ENCODE measurements around the gene NMT1. TPM values are rescaled to one million over a fixed set of nuclear protein-coding genes. Genes with fewer than 3 reads are reported as not detected.

Gene NMT1
- total RNA-seq, 5 donors from 2014 or later (not counting 1 experiment from before 2014, with no cell fraction given), result 79.5 to 139 (median 125) TPM

DNA sequence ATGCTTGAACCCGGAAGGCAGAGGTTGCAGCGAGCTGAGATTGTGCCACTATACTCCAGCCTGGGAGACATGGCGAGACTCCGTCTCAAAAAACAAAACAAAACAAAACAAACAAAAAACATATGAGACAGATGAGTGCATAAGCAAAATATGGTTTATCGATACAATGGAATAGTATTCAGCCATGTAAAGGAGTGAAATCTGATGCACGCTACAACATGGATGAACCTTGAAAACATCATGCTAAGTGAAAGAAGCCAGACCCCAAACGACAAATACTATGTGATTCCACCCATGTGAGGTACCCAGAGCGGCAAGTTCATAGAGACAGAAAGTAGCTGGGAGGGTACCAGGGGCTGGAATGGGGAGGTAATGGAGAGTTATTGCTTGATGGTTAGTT lies 64.4 kb downstream of the NMT1 start:
- Mint-ChIP-seq H3K36me3 (no peaks in the 10 kb centered on the region), H3K4me1 (peaks cover 0 to 3% (median 0%) of the 10 kb centered on the region in 3 donors), H3K9me3 (no peaks in the 10 kb centered on the region), H3K27me3 (peaks cover 0 to 4% of the 10 kb centered on the region in 2 donors), H3K4me3 (no peak overlapping the region), H3K27ac (no peak overlapping the region)
- peaks cover 0 to 8% of the 10 kb centered on the region in 2 experiments for H3K27me3 ChIP-seq (replicated peaks in 1 of 2; ENCODE audit: control insufficient read depth in 2 of 2, extremely low read depth in 1 of 2, insufficient read depth in 2 of 2, low read length in 1 of 2)
- ChIA-PET POLR2A (no interaction called here), CTCF (no interaction called here)
- H3K9me3 ChIP-seq, result no peaks in the 10 kb centered on the region
- H3K4me1 ChIP-seq (ENCODE audit: control insufficient read depth in 1 of 2, extremely low read depth in 1 of 2, insufficient read depth in 2 of 2, low read length in 2 of 2), result peaks cover 0 to 8% of the 10 kb centered on the region in 2 experiments
- ATAC-seq (replicated peaks in 1 of 4), result no peak
- no peaks in the 10 kb centered on the region for H3K36me3 ChIP-seq (ENCODE audit: control insufficient read depth in 2 of 2, extremely low read depth in 1 of 2, insufficient read depth in 1 of 2, low read length in 1 of 2)
- H3K27ac ChIP-seq (ENCODE audit: low read length), result no peak overlapping the region
- no peak for DNase-seq
- 94% methylated on average over 4 of the region's 8 CpGs for WGBS (ENCODE audit: insufficient coverage)
- H3K4me3 ChIP-seq (ENCODE audit: control insufficient read depth in 1 of 2, extremely low read depth in 1 of 2, low read length in 1 of 2), result no peak overlapping the region

GRCh38 chr17:45127207-45127547 lies 66.1 kb downstream of the NMT1 start:
- no peaks in the 10 kb centered on the region for H3K36me3 ChIP-seq (ENCODE audit: control insufficient read depth in 2 of 2, extremely low read depth in 1 of 2, insufficient read depth in 1 of 2, low read length in 1 of 2)
- Mint-ChIP-seq H3K27me3 (no peaks in the 10 kb centered on the region), H3K9me3 (no peaks in the 10 kb centered on the region), H3K36me3 (no peaks in the 10 kb centered on the region), H3K4me1 (peaks cover 0 to 4% (median 0%) of the 10 kb centered on the region in 3 donors), H3K27ac (no peak overlapping the region), H3K4me3 (no peak overlapping the region)
- peaks cover 0 to 16% of the 10 kb centered on the region in 2 experiments for H3K27me3 ChIP-seq (replicated peaks in 1 of 2; ENCODE audit: control insufficient read depth in 2 of 2, extremely low read depth in 1 of 2, insufficient read depth in 2 of 2, low read length in 1 of 2)
- H3K4me3 ChIP-seq (ENCODE audit: control insufficient read depth in 1 of 2, extremely low read depth in 1 of 2, low read length in 1 of 2), result no peak overlapping the region
- 100% methylated on average over 5 of the region's 8 CpGs for WGBS (ENCODE audit: insufficient coverage)
- H3K27ac ChIP-seq (ENCODE audit: low read length), result no peak overlapping the region
- H3K9me3 ChIP-seq, result no peaks in the 10 kb centered on the region
- H3K4me1 ChIP-seq (ENCODE audit: control insufficient read depth in 1 of 2, extremely low read depth in 1 of 2, insufficient read depth in 2 of 2, low read length in 2 of 2), result peaks cover 0 to 18% of the 10 kb centered on the region in 2 experiments
- DNase-seq, result no peak
- CTCF ChIA-PET, result no interaction called here
- POLR2A ChIA-PET, result no interaction called here
- ATAC-seq (replicated peaks in 1 of 4), result no peak

DNA sequence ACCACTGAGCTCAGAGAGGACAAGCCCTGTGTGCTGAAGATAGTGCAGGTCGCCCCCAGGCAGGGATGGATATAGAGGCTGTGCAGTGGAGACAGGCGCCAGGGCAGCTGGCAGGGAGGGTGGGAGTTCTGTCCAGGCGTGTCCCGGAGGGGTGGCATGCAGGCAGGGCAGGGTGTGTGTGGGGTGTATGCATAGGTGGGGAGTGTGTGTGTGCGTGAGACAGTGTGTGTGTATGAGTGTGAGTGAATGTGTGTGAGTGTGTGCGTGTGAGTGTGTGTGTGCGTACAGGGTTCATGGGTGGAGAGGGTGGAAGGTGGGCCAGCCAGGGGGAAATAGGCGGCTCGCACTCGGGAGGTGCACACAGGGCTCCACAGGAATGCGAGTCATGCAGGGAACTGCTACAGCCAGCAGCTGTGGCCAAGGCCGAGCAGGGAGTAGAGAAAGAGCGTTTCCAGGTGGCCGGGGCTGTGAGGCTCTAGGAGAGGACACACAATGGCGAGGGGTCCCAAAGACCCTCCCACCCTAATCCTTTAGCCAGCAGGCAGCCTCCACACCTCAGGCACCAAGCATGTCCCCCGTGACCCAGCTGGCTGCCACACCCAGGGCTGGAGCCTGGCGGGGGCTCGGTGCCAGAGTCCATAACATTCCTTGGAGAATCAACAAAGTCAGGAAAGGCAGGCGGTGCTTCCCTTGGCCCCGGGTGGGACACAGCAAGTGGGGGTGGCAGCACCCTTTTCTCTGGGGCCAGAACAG lies 66.6 kb downstream of the NMT1 start:
- ChIA-PET POLR2A (no interaction called here), CTCF (no interaction called here)
- Histone ChIP-seq H3K4me3 (ENCODE audit: control insufficient read depth in 1 of 2, extremely low read depth in 1 of 2, low read length in 1 of 2) (no peak overlapping the region), H3K4me1 (ENCODE audit: control insufficient read depth in 1 of 2, extremely low read depth in 1 of 2, insufficient read depth in 2 of 2, low read length in 2 of 2) (peaks cover 0 to 19% of the 10 kb centered on the region in 2 experiments), H3K27ac (ENCODE audit: low read length) (no peak overlapping the region), H3K27me3 (replicated peaks in 1 of 2; ENCODE audit: control insufficient read depth in 2 of 2, extremely low read depth in 1 of 2, insufficient read depth in 2 of 2, low read length in 1 of 2) (peaks cover 0 to 16% of the 10 kb centered on the region in 2 experiments), H3K36me3 (ENCODE audit: control insufficient read depth in 2 of 2, extremely low read depth in 1 of 2, insufficient read depth in 1 of 2, low read length in 1 of 2) (no peaks in the 10 kb centered on the region), H3K9me3 (no peaks in the 10 kb centered on the region)
- Mint-ChIP-seq H3K4me1 (peaks cover 0 to 4% (median 0%) of the 10 kb centered on the region in 3 donors), H3K27ac (no peak overlapping the region), H3K36me3 (no peaks in the 10 kb centered on the region), H3K4me3 (no peak overlapping the region), H3K27me3 (no peaks in the 10 kb centered on the region), H3K9me3 (no peaks in the 10 kb centered on the region)
- WGBS (ENCODE audit: insufficient coverage), result 81% methylated on average over 20 of the region's 20 CpGs
- ATAC-seq (replicated peaks in 1 of 4) (no peak), DNase-seq (no peak)

DNA sequence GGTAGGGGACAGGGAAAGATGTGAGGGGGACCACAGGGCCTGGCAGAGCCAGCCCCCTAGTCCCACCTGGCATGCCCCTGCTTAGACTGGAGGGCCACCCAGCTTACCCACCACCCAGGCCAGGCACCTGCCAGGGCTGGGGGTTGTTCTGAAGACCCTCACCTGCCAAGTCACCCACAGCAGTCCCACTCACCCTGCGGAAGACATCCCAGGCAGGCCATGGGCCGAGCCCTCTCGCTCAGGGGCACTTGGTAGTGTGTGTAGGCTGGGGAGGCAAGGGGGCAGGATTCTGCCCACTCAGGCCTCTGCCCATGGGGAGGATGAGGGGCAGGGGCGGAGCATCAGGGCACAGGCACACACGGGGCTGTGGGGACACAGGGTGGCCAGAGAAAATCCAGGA lies 67.2 kb downstream of the NMT1 start:
- POLR2A ChIA-PET, result no interaction called here
- Mint-ChIP-seq H3K9me3 (no peaks in the 10 kb centered on the region), H3K27ac (no peak overlapping the region), H3K27me3 (no peaks in the 10 kb centered on the region), H3K4me1 (peaks cover 0 to 6% (median 0%) of the 10 kb centered on the region in 3 donors), H3K4me3 (no peak overlapping the region), H3K36me3 (no peaks in the 10 kb centered on the region)
- 100% methylated on average over 1 of the region's 5 CpGs for WGBS (ENCODE audit: insufficient coverage)
- ATAC-seq (replicated peaks in 1 of 4) (no peak), DNase-seq (no peak)
- Histone ChIP-seq H3K4me3 (ENCODE audit: control insufficient read depth in 1 of 2, extremely low read depth in 1 of 2, low read length in 1 of 2) (no peak overlapping the region), H3K27ac (ENCODE audit: low read length) (no peak overlapping the region), H3K9me3 (no peaks in the 10 kb centered on the region), H3K4me1 (ENCODE audit: control insufficient read depth in 1 of 2, extremely low read depth in 1 of 2, insufficient read depth in 2 of 2, low read length in 2 of 2) (peaks cover 0 to 25% of the 10 kb centered on the region in 2 experiments), H3K36me3 (ENCODE audit: control insufficient read depth in 2 of 2, extremely low read depth in 1 of 2, insufficient read depth in 1 of 2, low read length in 1 of 2) (no peaks in the 10 kb centered on the region), H3K27me3 (replicated peaks in 1 of 2; ENCODE audit: control insufficient read depth in 2 of 2, extremely low read depth in 1 of 2, insufficient read depth in 2 of 2, low read length in 1 of 2) (peaks cover 0 to 16% of the 10 kb centered on the region in 2 experiments)
- CTCF ChIA-PET, result no interaction called here

DNA sequence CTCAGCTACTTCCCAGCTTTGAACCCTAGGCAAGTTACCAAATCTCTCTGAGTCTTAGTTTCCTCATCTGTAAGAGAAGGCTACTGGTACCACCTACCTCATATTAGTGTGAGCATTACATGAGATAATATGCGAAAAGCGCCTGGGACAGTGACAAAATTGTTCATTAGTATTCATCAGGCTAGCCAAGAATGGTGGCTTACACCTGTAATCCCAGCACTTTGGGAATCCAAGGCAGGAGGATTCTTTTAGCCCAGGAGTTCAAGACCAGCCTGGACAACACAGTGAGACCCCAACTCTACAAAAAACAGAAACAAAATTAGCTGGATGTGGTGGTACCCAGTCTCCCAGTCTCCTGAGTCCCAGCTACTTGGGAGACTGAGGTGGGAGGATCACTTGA lies 67.9 kb downstream of the NMT1 start:
- peaks cover 3 to 10% (median 5%) of the 10 kb centered on the region in 3 donors for H3K4me1 Mint-ChIP-seq
- DNase-seq (no peak), ATAC-seq (replicated peaks in 1 of 4) (no peak)
- CTCF ChIA-PET, result interaction anchor here in 1 of 2 donors (0.7 kb wide), 1 partner anchor 11 kb away, joined by 3 read pairs; no protein-coding TSS in a partner anchor
- POLR2A ChIA-PET, result no interaction called here
- Histone ChIP-seq H3K4me3 (ENCODE audit: control insufficient read depth in 1 of 2, extremely low read depth in 1 of 2, low read length in 1 of 2) (no peak overlapping the region), H3K27ac (ENCODE audit: low read length) (no peak overlapping the region), H3K27me3 (replicated peaks in 1 of 2; ENCODE audit: control insufficient read depth in 2 of 2, extremely low read depth in 1 of 2, insufficient read depth in 2 of 2, low read length in 1 of 2) (peaks cover 0 to 16% of the 10 kb centered on the region in 2 experiments), H3K36me3 (ENCODE audit: control insufficient read depth in 2 of 2, extremely low read depth in 1 of 2, insufficient read depth in 1 of 2, low read length in 1 of 2) (no peaks in the 10 kb centered on the region), H3K4me1 (ENCODE audit: control insufficient read depth in 1 of 2, extremely low read depth in 1 of 2, insufficient read depth in 2 of 2, low read length in 2 of 2) (peaks cover 0 to 21% of the 10 kb centered on the region in 2 experiments), H3K9me3 (no peaks in the 10 kb centered on the region)
- no peak overlapping the region for H3K4me3 Mint-ChIP-seq
- no peaks in the 10 kb centered on the region for H3K36me3 Mint-ChIP-seq
- H3K27me3 Mint-ChIP-seq, result no peaks in the 10 kb centered on the region
- no peaks in the 10 kb centered on the region for H3K9me3 Mint-ChIP-seq
- H3K27ac Mint-ChIP-seq, result no peak overlapping the region
- no CpG with 5 or more reads among the region's 2 CpGs for WGBS (ENCODE audit: insufficient coverage)

- Mint-ChIP-seq H3K9me3 (no peaks in the 10 kb centered on the region), H3K4me3 (no peak overlapping the region), H3K27me3 (no peaks in the 10 kb centered on the region), H3K36me3 (no peaks in the 10 kb centered on the region), H3K4me1 (peaks cover 3 to 7% (median 6%) of the 10 kb centered on the region in 3 donors), H3K27ac (no peak overlapping the region)
- Histone ChIP-seq H3K4me1 (ENCODE audit: control insufficient read depth in 1 of 2, extremely low read depth in 1 of 2, insufficient read depth in 2 of 2, low read length in 2 of 2) (peaks cover 0 to 18% of the 10 kb centered on the region in 2 experiments), H3K4me3 (ENCODE audit: control insufficient read depth in 1 of 2, extremely low read depth in 1 of 2, low read length in 1 of 2) (no peak overlapping the region), H3K27me3 (replicated peaks in 1 of 2; ENCODE audit: control insufficient read depth in 2 of 2, extremely low read depth in 1 of 2, insufficient read depth in 2 of 2, low read length in 1 of 2) (peaks cover 0 to 16% of the 10 kb centered on the region in 2 experiments), H3K36me3 (ENCODE audit: control insufficient read depth in 2 of 2, extremely low read depth in 1 of 2, insufficient read depth in 1 of 2, low read length in 1 of 2) (no peaks in the 10 kb centered on the region), H3K9me3 (no peaks in the 10 kb centered on the region), H3K27ac (ENCODE audit: low read length) (no peak overlapping the region)
- ChIA-PET CTCF (interaction anchor here in 1 of 2 donors (0.7 kb wide), 1 partner anchor 11 kb away, joined by 3 read pairs; no protein-coding TSS in a partner anchor), POLR2A (no interaction called here)
- DNase-seq (no peak), ATAC-seq (replicated peaks in 1 of 4) (no peak)
- 93% methylated on average over 4 of the region's 10 CpGs for WGBS (ENCODE audit: insufficient coverage)
These were observed 68.4 kb downstream of the NMT1 start for GRCh38 chr17:45129426-45129939.
